ENCODE data around the gene FBLL1.
"Not testable (repeated sequence)": the region's sequence is repeated elsewhere in the genome, so short reads cannot be mapped to it uniquely, and the experiment has no call there.

FBLL1 gene

DNA sequence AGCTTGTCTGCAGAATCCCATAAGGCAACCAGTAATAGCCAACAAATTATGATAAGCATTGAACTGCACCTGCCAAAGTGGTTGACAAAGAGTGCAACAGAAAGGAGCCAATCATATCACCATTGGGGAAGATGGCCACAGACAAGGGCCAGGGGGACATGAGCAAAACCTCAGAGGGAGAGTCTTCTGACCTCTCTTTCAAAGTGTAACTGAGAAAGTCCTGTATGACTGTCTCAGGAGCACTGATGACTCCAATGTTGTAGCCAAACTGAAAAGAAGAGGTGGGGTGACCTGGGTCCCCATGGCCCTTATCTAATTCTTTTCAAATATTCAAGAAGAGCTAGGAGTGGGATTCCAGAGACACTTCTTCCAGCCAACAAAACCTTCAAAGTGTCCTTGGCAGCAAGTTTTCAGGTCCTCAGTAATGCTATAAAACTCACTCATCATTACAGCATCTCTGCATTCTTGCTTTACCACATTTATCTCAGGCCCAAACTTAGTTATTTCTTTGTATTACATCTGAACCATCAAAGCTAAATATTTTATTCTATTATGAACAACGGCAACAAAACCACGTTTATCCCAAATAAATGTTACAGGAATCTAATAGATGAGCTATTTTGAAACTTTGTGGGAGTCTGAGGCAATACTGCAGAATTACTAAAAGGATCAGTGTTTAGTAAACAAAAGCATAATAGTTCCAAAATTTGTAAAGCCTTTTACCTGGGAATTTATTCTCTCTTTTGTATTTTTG lies 24.4 kb downstream of the FBLL1 start:
- no peak for DNase-seq (ENCODE audit: low read depth)

DNA sequence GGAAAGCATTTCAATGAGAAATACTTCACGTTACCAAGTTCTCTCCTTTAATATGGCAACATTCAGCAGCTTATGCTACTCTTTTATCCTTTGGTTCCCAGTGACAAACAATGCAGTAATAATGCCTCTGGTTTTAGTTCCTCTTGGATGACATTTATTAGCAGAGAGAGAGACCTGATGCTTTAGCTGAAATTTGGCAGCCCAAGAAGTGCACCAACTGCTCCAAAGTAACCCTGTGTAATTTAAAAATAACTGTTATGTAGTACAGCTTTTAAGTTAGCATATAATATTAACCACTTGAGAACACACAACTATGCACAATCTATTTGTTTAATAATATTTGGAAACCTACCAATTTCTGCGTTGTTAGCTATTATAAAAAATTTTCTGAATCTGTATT lies 28.3 kb downstream of the FBLL1 start:
- no peak for DNase-seq (ENCODE audit: low read depth)

DNA sequence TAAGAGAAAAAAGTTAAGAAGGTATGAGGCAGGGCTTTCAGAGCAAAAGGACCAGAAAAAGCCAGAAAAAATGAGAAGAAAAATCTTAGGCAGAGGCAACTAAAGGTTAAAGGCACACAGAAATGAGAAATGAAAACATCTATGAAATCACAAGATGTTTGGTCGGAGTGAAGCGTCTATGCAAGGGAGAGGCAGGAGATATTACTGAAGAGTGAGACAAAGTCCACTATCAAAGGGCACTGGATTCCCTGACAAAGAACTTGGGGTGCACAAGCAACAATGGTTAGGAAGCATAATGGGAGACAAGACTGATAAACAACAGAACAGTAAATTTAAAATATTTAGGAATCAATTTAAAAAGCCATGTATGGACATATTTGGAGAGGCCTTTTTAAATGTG lies 33.2 kb downstream of the FBLL1 start:
- no peak for DNase-seq (ENCODE audit: low read depth)

DNA sequence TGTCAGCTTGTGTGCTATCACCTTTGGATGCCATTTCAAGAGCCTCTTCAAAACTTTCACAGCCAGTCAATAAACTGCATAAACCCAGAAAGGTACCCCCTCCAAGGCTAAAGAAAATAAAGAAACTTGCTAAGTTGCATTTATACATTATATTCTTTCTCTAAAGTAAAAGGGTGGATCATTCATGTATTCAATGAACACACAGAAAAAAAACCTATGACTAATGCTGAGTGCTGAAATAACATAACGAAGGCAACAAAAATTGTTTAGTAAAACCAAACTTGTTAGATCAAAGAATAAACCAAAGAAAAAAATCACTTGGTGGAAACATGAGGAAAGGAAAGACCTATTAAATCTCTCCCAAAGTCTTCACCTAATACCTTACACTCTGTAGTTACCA lies 34.9 kb downstream of the FBLL1 start:
- DNase-seq (ENCODE audit: low read depth), result no peak

DNA sequence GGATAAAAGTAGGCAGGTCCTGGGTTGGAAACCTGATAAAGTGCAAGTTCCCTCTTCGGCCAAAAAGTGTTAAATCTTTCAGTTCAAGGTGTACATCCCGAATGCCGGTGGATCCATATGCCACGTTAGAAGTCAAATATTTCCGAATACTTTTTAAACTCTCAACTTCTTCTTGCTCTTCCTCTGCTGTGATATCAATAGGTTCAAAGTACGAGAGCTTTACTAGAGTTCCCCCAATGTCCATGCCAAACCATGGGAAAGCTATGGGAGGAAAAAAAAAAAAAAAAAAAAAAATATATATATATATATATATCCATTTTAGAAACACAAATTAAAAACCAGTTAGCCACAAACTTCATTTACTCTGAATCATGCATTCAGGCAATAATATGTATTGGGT lies 39.6 kb downstream of the FBLL1 start:
- no peak for DNase-seq (ENCODE audit: low read depth)

DNA sequence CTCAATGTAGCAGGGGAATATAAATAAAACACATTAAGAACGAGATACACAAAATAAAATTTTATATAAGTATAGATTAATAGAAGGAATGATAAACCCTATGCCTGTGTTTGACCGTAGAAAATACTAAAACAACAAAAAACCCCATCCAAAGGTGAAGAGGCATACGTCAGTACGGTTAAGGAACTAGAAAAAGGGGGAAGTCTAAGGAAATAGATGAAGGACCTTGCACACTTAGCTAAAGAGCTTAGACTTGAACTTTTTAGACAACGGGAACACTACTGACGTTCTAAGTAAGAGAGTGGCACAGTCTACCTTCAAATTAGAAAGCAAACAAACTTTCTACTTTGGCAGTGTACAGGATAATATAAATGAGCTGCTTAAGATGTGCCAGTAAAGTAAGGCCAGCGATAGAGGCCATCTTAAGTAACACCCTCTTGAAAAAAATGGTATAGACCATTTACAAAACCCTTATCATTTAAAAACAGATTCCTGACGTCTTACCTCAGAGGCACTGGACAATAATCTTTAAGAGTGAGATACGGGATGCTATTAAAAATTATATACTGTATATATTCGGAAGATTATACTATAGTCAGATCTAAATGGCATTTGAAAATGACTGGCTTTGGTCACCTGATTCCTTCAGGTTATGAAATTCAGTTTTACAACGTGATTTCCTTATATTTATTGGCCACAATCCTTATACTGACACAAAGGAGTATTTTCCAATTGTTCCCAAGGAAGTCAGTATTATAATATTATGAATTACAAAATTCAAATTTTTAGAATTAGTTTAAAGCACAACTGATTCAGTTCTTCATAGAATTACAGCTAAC lies 41.6 kb downstream of the FBLL1 start:
- DNase-seq (ENCODE audit: low read depth), result no peak

DNA sequence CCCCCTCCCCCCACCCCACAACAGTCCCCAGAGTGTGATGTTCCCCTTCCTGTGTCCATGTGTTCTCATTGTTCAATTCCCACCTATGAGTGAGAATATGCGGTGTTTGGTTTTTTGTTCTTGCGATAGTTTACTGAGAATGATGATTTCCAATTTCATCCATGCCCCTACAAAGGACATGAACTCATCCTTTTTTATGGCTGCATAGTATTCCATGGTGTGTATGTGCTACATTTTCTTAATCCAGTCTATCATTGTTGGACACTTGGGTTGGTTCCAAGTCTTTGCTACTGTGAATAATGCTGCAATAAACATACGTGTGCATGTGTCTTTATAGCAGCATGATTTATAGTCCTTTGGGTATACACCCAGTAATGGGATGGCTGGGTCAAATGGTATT lies 44.6 kb downstream of the FBLL1 start:
- not testable (repeated sequence) for DNase-seq (ENCODE audit: low read depth)

DNA sequence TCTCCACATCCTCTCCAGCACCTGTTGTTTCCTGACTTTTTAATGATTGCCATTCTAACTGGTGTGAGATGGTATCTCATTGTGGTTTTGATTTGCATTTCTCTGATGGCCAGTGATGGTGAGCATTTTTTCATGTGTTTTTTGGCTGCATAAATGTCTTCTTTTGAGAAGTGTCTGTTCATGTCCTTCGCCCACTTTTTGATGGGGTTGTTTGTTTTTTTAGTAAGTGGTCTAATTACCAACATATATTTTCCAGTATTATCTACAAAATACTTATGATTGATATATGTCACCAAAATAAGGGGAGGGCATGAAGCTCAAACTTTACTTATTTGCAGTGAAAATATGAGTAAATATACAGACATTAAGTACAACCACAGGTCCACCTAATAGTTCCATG lies 45.1 kb downstream of the FBLL1 start:
- DNase-seq (ENCODE audit: low read depth), result not testable (repeated sequence)

DNA sequence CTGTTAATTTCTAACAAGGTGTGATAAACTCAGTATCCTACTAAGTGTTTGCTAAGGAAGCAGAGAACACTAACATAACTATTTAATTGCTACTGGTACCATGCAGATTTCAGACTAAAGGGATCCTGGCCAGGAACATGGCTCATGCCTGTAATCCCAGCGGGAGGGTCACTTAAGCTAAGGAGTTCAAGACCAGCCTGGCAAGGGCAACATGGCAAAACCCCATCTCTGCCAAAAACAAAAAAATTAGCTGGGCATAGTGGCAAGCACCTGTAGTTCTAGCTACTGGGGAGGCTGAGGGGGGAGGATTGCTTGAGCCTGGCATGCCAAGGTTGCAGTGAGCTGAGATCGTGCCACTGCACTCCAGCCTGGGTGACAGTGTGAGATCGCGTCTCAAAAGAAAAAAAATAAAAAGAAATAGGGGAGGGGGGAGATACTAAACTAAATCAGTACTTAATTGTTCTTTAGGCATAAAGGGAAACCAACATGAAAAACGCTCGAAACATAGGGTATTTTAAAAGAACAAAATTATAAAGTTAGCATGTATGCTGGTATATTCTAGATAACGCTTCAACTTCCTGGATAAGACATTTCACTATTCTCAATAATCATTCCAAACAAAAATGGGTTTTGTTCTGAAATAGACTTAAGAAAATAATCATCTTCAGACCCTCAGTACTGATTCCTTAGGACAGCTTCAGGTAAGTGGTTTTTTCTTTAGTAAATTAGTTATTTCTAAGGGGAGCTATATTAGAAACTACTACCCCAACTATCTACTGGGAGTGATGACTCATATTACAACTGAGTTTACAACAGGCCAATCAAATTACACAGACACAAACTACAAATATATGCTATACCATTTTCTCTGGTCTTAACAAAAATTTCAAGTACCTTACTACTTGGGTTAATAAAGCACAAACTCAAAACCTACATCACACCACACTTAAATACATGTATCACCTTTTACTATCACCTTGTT lies 46.6 kb downstream of the FBLL1 start:
- no peak for DNase-seq (ENCODE audit: low read depth)

DNA sequence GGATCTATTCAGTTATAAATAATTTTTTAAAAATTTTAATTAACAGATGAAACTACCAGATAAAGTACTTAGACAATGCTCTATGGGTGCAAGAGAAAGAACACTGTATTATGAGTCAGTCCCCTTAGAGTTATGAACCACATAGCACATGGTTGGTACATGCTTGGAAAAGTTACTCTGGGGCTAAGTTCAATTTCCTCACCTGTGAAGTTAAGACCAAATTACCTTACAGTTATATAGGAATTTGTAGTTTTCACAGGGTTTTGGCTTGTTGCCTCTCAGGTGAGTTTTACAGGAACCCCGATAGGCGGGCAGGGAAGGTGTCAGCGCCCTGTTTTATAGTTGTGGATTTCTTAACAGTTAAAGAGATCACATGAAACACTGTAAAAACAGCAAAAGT lies 48.9 kb downstream of the FBLL1 start:
- DNase-seq (ENCODE audit: low read depth), result peak; percentile 54

DNA sequence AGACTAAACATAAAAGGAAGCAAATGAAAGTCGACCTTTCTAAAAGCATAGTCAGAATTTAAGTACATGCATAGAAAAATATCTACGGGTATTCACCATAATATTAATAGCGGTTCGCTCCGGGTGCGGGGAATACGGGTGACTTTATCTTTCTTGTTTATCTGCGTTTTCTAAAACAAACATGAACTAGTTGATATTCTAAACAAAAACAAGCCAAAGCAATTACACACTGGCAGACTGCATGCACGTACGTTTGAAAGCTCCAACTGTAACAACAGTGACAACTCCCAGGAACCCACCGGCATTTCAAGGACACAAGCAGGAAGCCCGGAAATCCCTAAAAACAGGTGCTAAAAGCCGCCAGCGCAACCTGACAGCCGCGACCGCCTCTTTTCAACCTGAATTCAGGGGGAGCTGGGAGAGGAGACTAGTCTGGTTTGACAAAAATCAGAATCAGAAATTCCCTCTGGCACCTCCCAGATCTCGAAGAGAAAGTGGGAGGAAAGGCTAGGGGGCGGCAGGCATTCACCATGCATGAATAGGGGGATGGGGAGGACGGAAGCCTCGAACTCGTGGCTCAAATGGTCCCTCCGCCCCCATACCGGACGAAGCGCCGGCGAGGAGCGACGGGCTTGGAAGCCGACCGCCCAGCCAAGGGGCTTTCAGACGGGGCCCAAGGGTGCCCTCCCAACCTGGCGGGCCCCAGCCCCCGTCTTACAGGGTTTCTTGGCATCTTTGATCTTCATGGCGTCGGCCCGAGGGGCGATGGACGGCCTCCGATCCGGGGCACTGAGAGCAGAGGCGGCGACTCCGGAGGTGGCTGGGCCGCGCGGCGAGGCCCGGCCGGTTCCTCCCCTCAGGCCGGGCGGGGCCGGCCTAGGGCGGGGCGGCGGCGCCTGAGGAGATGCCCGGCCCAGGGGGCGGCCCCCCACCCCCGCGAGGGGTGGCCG lies 49.7 kb downstream of the FBLL1 start, which contains the start of gene PANK3:
Gene PANK3 (minus strand): TSS at position 831 of the 950 bp plus-strand sequence. CDS start 85 bp downstream, at position 746.
- DNase-seq (ENCODE audit: low read depth), result peak; percentile 16

DNA sequence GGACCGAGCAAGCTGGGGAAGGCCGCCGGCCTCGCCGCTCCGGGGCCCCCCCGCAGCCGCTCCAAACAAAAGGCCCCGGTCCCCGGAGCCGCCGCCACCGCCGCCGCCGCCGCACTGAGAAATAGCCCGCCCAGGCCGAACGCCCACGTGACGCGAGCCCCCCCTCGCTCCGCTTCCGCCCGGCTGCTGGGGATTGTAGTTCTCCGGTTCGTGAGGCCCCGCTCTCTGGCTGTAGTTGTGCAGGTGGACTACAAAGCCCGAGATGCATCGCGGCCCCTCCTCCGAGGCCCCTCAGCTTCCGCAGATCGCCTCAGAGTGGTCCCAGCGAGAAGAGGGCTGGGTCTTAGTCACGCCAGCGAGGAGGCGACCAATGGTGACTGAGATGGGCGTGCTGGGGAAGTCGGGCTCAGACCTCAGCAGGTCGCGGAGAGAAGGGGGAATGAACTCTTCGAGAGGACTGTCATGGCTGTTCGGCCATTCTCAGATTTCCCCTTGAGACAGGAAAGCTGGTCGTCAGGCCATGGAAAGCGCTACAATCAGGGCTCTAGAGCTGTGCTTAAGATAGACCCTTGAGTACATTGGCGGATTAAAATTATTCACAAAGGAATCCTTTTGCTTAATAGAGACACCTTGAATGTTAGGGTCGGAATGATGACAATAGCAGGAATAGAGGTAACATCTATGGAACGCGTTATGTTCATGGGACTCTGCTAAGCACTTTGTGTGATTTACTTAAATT lies 50.6 kb downstream of the FBLL1 start:
- peak; percentile 100 for DNase-seq (ENCODE audit: low read depth)

DNA sequence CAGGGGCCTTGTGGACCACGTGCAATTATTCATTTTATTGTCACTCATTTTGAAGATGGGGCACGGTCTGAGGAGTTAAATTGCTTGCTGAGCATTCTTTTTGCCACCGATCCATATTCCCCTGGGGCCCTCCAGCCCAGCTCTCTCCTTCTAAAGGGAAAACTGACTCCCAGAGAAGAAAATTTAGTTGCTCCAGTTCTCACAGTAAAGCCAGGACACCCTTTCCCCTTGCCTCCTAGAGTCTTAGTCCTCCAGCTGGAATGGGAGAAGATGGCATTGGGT lies 51.1 kb downstream of the FBLL1 start:
- no peak for DNase-seq (ENCODE audit: low read depth)

All from iris pigment epithelial cell (primary cell).